T-helper 22 cell (primary cell): ENCODE measurements around the gene ARHGEF26.

Source experiments
- DNase-seq: peaks from one replicate; pipeline ENCODE4 v3.0.0-alpha.2; 2020; ENCODE audit warnings: low read depth

The ARHGEF26 gene

DNA sequence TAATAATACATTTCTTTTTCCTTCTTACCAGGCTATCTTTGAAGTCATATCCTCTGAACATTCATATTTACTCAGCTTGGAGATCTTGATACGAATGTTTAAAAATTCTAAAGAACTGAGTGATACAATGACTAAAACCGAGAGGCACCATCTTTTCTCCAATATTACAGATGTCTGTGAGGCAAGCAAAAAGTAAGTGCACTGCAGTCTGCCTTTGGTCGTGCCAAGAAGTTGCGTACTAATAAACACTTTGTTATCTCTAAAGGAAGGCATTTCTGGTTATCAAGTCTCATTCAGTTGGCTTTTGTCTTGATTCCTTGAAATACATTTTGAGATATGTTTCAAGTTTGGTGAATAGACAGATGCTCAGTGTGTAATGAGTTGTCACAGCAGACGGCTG is 31.6 kb downstream of the ARHGEF26 start:
- DNase-seq = no peak

DNA sequence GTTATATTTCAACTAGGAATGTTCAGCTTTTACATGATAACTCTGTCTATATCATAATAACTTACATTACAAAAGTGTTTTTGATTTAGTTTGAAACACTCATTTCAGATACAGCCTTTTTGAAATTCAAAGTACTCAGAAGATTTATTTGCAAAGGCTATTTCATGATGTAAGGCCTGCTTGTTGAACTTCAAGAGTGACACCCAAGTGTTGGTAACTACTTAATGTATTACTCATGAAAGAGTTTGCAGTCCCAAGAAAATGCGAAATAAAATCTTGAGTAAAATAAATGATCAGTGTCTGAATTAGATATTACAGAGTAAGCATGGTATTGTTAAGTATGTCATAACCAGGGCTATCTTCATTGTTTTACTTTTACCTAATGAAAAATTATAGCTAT is 35.3 kb downstream of the ARHGEF26 start:
- no peak for DNase-seq

DNA sequence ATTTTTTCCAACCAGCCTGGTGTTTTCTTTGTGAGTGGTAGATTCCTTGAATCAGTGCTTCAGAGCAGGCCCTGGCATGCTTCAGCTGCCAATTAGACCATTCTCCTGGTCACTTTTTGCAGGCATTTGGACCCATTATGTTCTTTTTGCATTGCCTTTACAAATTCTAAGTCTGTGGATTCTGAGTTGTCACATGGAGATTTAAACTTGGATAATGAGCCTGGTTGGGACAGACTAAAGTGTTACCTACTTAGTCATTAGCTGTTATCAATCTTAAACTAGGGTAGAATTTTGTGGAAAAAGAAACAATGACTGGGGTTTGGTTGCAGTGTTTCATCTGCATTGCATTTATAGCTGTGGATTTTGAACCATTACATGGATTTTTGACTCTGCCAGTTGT is 40.6 kb downstream of the ARHGEF26 start:
- no peak for DNase-seq

- no peak for DNase-seq
These were observed 43.2 kb downstream of the ARHGEF26 start for GRCh38 chr3:154164387-154164786.

DNA sequence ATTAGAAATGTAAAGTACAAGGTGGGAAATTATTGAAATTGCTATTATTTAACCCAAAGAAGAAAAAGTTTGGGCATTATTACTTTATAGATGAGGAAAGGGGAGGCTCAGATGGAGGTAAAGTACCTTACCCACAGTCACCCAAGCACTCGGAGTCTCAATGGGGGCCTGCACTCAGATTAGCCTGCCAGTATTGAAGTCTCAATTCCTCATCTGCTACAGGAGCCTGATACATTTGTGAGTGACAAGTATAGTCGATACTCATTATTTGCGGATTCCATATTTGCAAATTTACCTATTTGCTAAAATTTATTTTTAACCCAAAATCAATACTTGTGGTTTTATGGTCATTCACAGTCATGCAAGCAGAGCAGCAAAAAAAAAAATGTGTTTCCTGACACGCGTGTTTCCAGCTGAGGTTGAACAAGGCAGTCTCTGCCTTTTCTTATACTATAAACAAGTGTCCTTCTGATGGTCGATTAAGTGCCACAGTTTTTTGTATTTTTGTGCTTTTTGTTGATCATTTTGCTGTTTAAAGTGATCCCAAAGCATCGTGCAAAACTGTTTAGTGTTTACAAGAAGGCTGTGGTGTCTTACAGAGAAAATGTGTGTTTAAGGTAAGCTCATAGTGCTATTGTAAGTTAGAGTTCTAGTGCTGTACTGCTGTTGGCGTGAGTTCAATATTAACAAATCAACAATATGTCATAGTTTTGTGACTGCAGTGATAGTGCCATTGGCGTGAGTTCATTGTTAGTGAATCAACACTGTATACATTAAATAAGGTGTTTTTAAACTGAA is 48.0 kb downstream of the ARHGEF26 start:
- DNase-seq = no peak

GRCh38 chr3:154169796-154170110 is 48.6 kb downstream of the ARHGEF26 start:
- DNase-seq = no peak

- no peak for DNase-seq
These were observed 49.1 kb downstream of the ARHGEF26 start for GRCh38 chr3:154170300-154170699.

- no peak for DNase-seq
These were observed 53.9 kb downstream of the ARHGEF26 start for GRCh38 chr3:154175041-154175440.

- no peak for DNase-seq
These were observed 54.8 kb downstream of the ARHGEF26 start for GRCh38 chr3:154176036-154176435.

DNA sequence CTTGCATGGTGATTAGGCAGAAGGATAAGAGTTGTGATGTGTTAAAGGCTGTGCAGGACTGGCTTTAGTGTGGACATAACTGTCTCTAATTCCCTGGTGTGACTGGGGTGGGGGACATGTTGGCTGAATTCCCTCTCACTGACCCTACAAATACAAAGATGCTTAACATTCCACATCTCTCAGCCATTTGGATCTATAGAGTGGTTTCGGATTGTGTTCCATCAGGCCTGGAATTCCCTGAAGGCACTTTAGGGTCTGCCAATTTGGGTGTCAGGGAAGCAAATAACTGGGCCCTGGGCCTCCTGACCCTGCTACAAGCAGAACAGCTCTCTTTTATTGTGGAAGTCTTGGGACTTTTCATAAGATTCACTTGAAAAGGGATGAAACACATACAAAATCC is 56.2 kb downstream of the ARHGEF26 start:
- no peak for DNase-seq

DNA sequence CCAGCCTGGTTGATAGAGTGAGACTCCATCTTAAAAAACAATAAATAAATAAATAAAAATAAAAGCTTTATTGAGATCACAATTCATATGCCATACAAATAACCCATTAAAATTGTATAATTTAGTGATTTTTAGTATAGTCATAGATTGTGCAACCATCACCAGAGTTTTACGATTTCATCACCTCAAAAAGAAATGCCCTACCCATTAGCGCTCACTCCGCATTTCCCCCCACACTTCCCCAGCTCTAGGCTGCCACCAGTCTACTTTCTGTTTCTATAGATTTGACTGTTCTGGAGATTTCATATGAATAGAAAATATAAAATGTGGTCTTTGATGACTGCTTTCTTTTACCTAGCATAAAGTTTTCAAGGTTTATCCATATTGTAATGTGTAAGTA is 57.0 kb downstream of the ARHGEF26 start:
- DNase-seq = no peak

- no peak for DNase-seq
These were observed 59.9 kb downstream of the ARHGEF26 start for GRCh38 chr3:154180836-154181691.

GRCh38 chr3:154182322-154182922 is 61.2 kb downstream of the ARHGEF26 start:
- no peak for DNase-seq

- no peak for DNase-seq
These were observed 61.8 kb downstream of the ARHGEF26 start for GRCh38 chr3:154182975-154183374.

DNA sequence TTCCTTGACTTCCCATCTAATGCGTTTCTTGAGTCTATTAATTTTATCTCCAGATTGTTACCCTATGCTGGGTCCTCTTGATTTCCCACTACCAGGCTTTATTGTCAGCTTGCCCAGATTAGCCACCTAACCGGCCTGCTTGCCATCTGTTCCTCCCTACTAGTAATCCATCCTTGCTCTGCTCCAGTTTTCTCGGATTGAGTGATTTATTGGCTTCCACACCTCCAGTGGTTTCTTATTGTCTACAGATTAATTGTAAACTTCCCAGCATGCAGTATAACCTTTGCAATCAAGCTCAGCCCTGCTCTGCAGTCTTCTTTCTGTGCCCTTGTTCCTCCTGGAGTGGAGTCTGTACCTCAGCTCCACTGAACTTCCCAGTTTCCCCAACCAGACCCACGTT is 63.4 kb downstream of the ARHGEF26 start:
- no peak for DNase-seq

GRCh38 chr3:154188437-154188836 is 67.2 kb downstream of the ARHGEF26 start:
- no peak for DNase-seq

DNA sequence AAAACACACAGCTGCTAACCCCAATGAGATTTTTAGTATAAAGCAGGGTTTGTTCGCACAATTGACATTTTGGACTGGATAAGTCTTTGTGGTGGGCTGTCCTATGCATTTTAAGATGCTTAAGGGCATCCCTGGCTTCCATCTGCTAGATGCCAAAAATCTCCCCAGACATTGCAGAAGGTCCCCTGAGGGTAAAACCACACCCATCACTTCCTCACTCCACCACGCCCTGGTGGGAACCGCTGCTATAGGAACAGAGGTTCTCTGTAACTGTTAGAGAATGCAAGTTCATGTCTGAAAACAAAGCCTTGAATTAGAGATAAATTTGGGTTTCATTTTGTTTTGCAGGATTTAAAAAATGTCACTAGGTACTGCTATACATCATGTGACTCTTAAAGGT is 67.7 kb downstream of the ARHGEF26 start:
- DNase-seq = no peak

DNA sequence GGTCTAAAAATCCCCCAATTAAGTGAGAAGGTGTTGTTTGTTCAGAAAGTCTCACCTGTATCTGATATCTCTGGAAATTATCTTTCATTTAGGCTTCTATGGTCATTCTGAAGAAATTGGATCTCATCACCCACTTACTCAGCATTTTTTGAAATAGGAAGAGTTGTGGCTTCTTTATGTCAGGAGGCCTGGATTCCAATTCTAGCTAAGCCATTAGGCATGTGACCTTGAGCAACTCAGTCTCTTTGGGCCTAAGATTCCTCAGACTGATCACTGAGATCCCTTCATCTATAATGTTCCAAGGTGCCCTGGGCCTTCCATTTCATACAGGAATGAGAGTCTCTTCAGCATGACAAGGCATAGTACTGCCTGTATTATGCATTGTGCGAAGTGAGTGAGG is 70.3 kb downstream of the ARHGEF26 start:
- no peak for DNase-seq

DNA sequence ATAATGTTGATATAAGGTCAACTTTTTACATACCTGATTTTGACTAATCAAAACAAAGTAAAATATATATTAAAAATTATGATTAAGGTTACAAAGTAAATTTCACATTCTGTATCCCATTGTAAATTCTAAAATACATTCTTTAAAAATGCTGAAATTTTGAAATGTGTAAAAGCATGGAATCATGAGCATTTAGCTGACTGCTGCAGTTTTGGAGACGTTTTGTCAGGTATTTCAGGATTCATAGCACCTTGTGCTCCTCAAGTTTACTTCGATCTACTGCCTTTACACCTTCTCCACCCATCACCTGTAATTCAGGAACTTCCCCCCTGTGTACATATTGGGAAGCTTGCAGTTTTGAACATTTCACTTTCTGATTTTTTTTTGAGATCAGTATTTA is 71.0 kb downstream of the ARHGEF26 start:
- no peak for DNase-seq

- no peak for DNase-seq
These were observed 71.9 kb downstream of the ARHGEF26 start for GRCh38 chr3:154193000-154193615.

GRCh38 chr3:154194877-154195276 is 73.7 kb downstream of the ARHGEF26 start:
- no peak for DNase-seq

DNA sequence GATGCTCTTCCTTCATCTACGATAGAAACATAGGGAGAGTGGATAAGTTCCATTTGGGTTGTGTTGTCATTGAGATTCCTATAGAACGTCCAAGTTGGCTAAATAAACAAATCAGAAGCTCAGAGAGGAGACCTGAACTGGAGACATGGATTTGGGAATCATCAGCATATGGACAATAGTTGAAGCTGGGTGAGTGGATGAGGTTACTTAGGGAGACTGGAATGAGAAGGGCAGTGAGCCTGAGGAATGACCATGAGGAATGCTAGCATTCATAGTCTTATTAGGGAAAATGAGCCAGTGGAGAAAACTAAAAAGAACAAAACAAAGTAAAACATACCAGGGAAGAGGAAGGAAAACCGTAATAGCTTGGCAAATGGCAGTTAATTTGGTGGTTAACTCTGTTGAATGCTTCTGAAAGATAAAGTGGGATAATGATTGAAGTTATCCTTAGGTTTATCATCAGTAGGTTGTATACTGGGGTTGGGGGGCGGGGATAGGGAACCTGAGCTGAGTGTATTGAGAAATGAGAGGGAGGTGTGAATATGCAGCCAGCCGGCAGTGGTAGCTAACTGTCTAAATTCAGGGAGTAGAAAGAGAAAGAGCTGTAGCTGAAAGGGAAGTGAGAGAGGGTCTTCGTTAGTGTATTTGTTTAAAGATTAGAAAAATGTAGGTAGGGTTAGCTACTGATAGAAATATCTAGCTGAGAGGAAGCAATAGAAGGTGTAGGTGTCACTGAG is 74.6 kb downstream of the ARHGEF26 start:
- no peak for DNase-seq
